ENCODE measurements around the gene ATP6V0D1. TPM values are rescaled to one million over a fixed set of nuclear protein-coding genes. Genes with fewer than 3 reads are reported as not detected.

ATP6V0D1 gene
- total RNA-seq, 6 experiments from 2014 or later, result 102 to 130 (median 118) TPM

- no peak overlapping the region; the same call in 1 of the 2 replicates for H3K27ac Mint-ChIP-seq
- no peak overlapping the region for H3K4me3 Mint-ChIP-seq
- no peaks in the 10 kb centered on the region; the same call in 1 of the 2 replicates for H3K27me3 Mint-ChIP-seq (ENCODE audit: insufficient read depth)
- no peak for DNase-seq
- no peaks in the 10 kb centered on the region; the same call in 1 of the 2 replicates for H3K36me3 Mint-ChIP-seq (ENCODE audit: low read depth)
- H3K4me1 Mint-ChIP-seq (ENCODE audit: low read depth), result peaks cover 50% of the 10 kb centered on the region
- no peaks in the 10 kb centered on the region for H3K9me3 Mint-ChIP-seq
- TF ChIP-seq CTCF (IDR thresholded peaks at IDR 0.05), result no peak
Measured at GRCh38 chr16:67460168-67460567, 20.8 kb downstream of the ATP6V0D1 start.

- no peak overlapping the region; the same call in 1 of the 2 replicates for H3K27ac Mint-ChIP-seq
- H3K4me1 Mint-ChIP-seq (ENCODE audit: low read depth), result peaks cover 49% of the 10 kb centered on the region
- H3K4me3 Mint-ChIP-seq, result no peak overlapping the region
- TF ChIP-seq CTCF (IDR thresholded peaks at IDR 0.05), result no peak
- H3K27me3 Mint-ChIP-seq (ENCODE audit: insufficient read depth), result no peaks in the 10 kb centered on the region; the same call in 1 of the 2 replicates
- no peaks in the 10 kb centered on the region; the same call in 1 of the 2 replicates for H3K36me3 Mint-ChIP-seq (ENCODE audit: low read depth)
- no peak for DNase-seq
- H3K9me3 Mint-ChIP-seq, result no peaks in the 10 kb centered on the region
Measured at GRCh38 chr16:67459861-67460150, 21.2 kb downstream of the ATP6V0D1 start.

- Mint-ChIP-seq H3K36me3 (ENCODE audit: low read depth) (no peaks in the 10 kb centered on the region; the same call in 1 of the 2 replicates), H3K27me3 (ENCODE audit: insufficient read depth) (no peaks in the 10 kb centered on the region; the same call in 1 of the 2 replicates), H3K27ac (peak overlapping the region; percentile 55), H3K9me3 (no peaks in the 10 kb centered on the region), H3K4me3 (no peak overlapping the region), H3K4me1 (ENCODE audit: low read depth) (peaks cover 49% of the 10 kb centered on the region)
- DNase-seq, result no peak
- no peak for TF ChIP-seq CTCF (IDR thresholded peaks at IDR 0.05)
Measured at GRCh38 chr16:67459066-67459860, 21.7 kb downstream of the ATP6V0D1 start.

GRCh38 chr16:67458121-67458641, 22.8 kb downstream of the ATP6V0D1 start:
- Mint-ChIP-seq H3K4me3 (no peak overlapping the region), H3K4me1 (ENCODE audit: low read depth) (peaks cover 51% of the 10 kb centered on the region), H3K36me3 (ENCODE audit: low read depth) (no peaks in the 10 kb centered on the region; the same call in 1 of the 2 replicates), H3K9me3 (no peaks in the 10 kb centered on the region), H3K27ac (peak overlapping the region; percentile 55; the same call in 1 of the 2 replicates), H3K27me3 (ENCODE audit: insufficient read depth) (no peaks in the 10 kb centered on the region; the same call in none of the 2 replicates)
- no peak for TF ChIP-seq CTCF (IDR thresholded peaks at IDR 0.05)
- no peak for DNase-seq

- TF ChIP-seq CTCF (IDR thresholded peaks at IDR 0.05), result no peak
- H3K9me3 Mint-ChIP-seq, result no peaks in the 10 kb centered on the region
- no peak overlapping the region; the same call in 1 of the 2 replicates for H3K27ac Mint-ChIP-seq
- H3K4me3 Mint-ChIP-seq, result no peak overlapping the region
- no peaks in the 10 kb centered on the region; the same call in none of the 2 replicates for H3K27me3 Mint-ChIP-seq (ENCODE audit: insufficient read depth)
- peaks cover 46% of the 10 kb centered on the region for H3K4me1 Mint-ChIP-seq (ENCODE audit: low read depth)
- no peaks in the 10 kb centered on the region; the same call in 1 of the 2 replicates for H3K36me3 Mint-ChIP-seq (ENCODE audit: low read depth)
- no peak for DNase-seq
Measured at GRCh38 chr16:67457611-67458010, 23.3 kb downstream of the ATP6V0D1 start.
